ENCODE data around the gene FILIP1. TPM values are rescaled to one million over a fixed set of nuclear protein-coding genes. Genes with fewer than 3 reads are reported as not detected.

Gene FILIP1, protein sequence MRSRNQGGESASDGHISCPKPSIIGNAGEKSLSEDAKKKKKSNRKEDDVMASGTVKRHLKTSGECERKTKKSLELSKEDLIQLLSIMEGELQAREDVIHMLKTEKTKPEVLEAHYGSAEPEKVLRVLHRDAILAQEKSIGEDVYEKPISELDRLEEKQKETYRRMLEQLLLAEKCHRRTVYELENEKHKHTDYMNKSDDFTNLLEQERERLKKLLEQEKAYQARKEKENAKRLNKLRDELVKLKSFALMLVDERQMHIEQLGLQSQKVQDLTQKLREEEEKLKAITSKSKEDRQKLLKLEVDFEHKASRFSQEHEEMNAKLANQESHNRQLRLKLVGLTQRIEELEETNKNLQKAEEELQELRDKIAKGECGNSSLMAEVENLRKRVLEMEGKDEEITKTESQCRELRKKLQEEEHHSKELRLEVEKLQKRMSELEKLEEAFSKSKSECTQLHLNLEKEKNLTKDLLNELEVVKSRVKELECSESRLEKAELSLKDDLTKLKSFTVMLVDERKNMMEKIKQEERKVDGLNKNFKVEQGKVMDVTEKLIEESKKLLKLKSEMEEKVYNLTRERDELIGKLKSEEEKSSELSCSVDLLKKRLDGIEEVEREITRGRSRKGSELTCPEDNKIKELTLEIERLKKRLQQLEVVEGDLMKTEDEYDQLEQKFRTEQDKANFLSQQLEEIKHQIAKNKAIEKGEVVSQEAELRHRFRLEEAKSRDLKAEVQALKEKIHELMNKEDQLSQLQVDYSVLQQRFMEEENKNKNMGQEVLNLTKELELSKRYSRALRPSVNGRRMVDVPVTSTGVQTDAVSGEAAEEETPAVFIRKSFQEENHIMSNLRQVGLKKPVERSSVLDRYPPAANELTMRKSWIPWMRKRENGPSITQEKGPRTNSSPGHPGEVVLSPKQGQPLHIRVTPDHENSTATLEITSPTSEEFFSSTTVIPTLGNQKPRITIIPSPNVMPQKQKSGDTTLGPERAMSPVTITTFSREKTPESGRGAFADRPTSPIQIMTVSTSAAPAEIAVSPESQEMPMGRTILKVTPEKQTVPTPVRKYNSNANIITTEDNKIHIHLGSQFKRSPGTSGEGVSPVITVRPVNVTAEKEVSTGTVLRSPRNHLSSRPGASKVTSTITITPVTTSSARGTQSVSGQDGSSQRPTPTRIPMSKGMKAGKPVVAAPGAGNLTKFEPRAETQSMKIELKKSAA (N-terminal part only)
- total RNA-seq (4.6 TPM), polyA plus RNA-seq (ENCODE audit: insufficient read depth, low read depth, low replicate concordance) (0.80 TPM)
- long read RNA-seq, donor 1: 0 reads
- long read RNA-seq, donor 2: 0 reads
- long read RNA-seq, donor 3: 0 reads
- long read RNA-seq, donor 4: 0 reads
- long read RNA-seq, donor 5: 0 reads
- long read RNA-seq, donor 6: 0 reads
- long read RNA-seq, donor 7, partial matches to known transcripts: 0 of 5 reads
- long read RNA-seq, donor 7, other reads (novel, unspliced or antisense): 5 of 5 reads
- long read RNA-seq, donor 8: 0 reads
- long read RNA-seq, donor 9: 0 reads
- long read RNA-seq, donor 10: 0 reads

DNA sequence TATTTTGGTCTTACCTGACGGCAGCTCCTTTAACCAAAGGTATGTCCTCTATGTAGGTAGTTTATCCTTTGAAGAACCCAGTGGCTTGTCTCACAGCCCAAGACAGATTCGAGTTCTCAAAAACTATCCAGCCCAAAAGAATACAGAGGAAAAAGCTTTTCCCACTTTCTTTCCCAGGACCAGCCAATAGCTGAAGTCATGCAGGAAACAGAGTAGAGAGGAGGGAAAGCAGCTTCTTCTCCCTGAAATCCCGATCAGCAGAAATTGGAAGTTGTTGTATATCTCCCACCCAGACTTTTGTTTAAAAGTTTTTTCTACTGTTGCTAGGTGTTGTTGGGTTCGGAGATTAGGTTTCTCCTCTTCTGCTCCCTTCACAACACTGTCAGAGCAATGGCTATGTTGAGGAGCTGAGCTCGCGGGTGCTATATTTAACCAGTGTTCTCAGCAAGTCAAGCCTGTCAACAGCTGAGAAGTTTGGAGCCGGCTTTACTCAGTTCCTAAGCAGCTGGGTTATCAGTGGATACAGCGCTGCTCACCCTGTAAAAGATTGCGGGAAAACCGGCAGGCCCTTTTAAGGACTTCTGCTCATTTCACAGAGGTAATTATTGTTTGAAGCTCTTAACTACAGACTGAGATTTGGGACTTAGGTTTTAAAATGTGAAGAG, at the start of gene FILIP1:
Gene FILIP1 (minus strand): TSS at position 401 of the 665 bp plus-strand sequence. CDS start 78,828 bp downstream, outside the sequence.
- intact Hi-C loops (cut with DNase I): no loop called here
- Histone ChIP-seq H3K27me3 (ENCODE audit: control insufficient read depth, insufficient read depth, low read length) (no peaks in the 10 kb centered on the region), H3K36me3 (ENCODE audit: control insufficient read depth in 2 of 3, insufficient read depth in 3 of 3, low read length in 3 of 3) (no peaks in the 10 kb centered on the region), H3K9ac (ENCODE audit: low read length in 3 of 3) (peak within 1 kb of the TSS in 2 of 3 donors; percentile 6 to 29), H3K4me3 (ENCODE audit: low read length in 3 of 3) (peak within 1 kb of the TSS; percentile 58 to 60 (median 58)), H3K4me1 (ENCODE audit: control insufficient read depth in 2 of 3, insufficient read depth in 2 of 3, low read depth in 1 of 3, low read length in 3 of 3) (no peaks in the 10 kb centered on the region), H3K27ac (ENCODE audit: low read depth in 2 of 2, low read length in 2 of 2) (peak within 1 kb of the TSS; percentile 26 to 60), H3K9me3 (ENCODE audit: control insufficient read depth in 2 of 3, insufficient read depth in 1 of 3, low read length in 3 of 3) (no peaks in the 10 kb centered on the region)
- DNase-seq (peak; percentile 45 to 88 (median 60)), FAIRE-seq (no peak)
- TF ChIP-seq, protein P1, sequence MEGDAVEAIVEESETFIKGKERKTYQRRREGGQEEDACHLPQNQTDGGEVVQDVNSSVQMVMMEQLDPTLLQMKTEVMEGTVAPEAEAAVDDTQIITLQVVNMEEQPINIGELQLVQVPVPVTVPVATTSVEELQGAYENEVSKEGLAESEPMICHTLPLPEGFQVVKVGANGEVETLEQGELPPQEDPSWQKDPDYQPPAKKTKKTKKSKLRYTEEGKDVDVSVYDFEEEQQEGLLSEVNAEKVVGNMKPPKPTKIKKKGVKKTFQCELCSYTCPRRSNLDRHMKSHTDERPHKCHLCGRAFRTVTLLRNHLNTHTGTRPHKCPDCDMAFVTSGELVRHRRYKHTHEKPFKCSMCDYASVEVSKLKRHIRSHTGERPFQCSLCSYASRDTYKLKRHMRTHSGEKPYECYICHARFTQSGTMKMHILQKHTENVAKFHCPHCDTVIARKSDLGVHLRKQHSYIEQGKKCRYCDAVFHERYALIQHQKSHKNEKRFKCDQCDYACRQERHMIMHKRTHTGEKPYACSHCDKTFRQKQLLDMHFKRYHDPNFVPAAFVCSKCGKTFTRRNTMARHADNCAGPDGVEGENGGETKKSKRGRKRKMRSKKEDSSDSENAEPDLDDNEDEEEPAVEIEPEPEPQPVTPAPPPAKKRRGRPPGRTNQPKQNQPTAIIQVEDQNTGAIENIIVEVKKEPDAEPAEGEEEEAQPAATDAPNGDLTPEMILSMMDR (IDR thresholded peaks at IDR 0.05; ENCODE audit: borderline replicate concordance, extremely low read depth, insufficient read depth): no peak

DNA sequence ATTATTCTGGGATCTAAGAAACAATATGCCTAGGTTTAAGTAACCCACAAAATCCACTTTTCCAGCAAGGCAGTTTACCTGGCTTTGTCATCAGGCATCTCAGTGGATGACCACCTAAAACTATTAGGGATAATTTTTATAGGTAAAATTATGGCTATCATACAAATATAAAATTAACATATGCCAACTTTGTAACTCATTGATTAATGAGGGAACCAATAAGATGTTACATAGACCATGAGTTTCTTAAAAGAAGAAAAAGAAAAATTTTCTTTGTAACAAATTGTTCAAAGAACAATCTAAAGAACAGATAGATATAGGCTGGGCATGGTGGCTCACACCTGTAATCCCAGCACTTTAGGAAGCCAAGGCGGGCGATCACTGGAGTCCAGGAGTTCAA, 49.7 kb upstream of the FILIP1 start:
- H3K36me3 ChIP-seq (ENCODE audit: control insufficient read depth in 2 of 3, insufficient read depth in 3 of 3, low read length in 3 of 3): no peaks in the 10 kb centered on the region
- FAIRE-seq: no peak
- intact Hi-C loops (cut with DNase I): no loop called here

More for the DNA sequence above, 49.7 kb upstream of the FILIP1 start:
- Histone ChIP-seq H3K27me3 (ENCODE audit: control insufficient read depth, insufficient read depth, low read length) (no peaks in the 10 kb centered on the region), H3K4me3 (ENCODE audit: low read length in 3 of 3) (no peak overlapping the region), H3K27ac (ENCODE audit: low read depth in 2 of 2, low read length in 2 of 2) (no peak overlapping the region), H3K9ac (ENCODE audit: low read length in 3 of 3) (no peak overlapping the region), H3K9me3 (ENCODE audit: control insufficient read depth in 2 of 3, insufficient read depth in 1 of 3, low read length in 3 of 3) (no peaks in the 10 kb centered on the region), H3K4me1 (ENCODE audit: control insufficient read depth in 2 of 3, insufficient read depth in 2 of 3, low read depth in 1 of 3, low read length in 3 of 3) (no peaks in the 10 kb centered on the region)
- DNase-seq: no peak
- TF ChIP-seq, protein P1 (IDR thresholded peaks at IDR 0.05; ENCODE audit: borderline replicate concordance, extremely low read depth, insufficient read depth): no peak

Data from kidney (tissue), 22 donors.